GM13976 (cell line): ENCODE results near the gene CCR3.

Source experiments
- DNase-seq: peaks from one replicate; pipeline ENCODE4 v3.0.0; 2012; ENCODE audit warnings: low spot score
- CTCF ChIP-seq: IDR thresholded peaks from 2 replicates; pipeline ENCODE4 v1.5.1; 2012; ENCODE audit warnings: borderline replicate concordance, mild to moderate bottlenecking; ENCODE audit not compliant: insufficient read depth; ENCODE audit errors: extremely low read depth, missing control alignments, control extremely low read depth
- in situ Hi-C: fragments of 300-500 bp; cut with MboI; formaldehyde crosslinking; loops from one replicate; pipeline ENCODE4 v1.12.0; 2022; ENCODE audit warnings: low sequenced_read_pairs, mixed read lengths, inconsistent platforms; ENCODE audit not compliant: unreplicated experiment

CCR3 gene

GRCh38 chr3:46215810-46216414 is 26.3 kb upstream of the CCR3 start:
- in situ Hi-C loops, result loop anchor here (5.0 kb wide), 1 partner anchor 156 kb away; the partner anchor contains the start of gene CCR5
- DNase-seq, result no peak
- TF ChIP-seq CTCF, result no peak

- TF ChIP-seq CTCF, result no peak
- in situ Hi-C loops, result loop anchor here (5.0 kb wide), 1 partner anchor 154 kb away; the partner anchor contains the start of gene CCR5
- DNase-seq, result no peak
Measured at GRCh38 chr3:46218196-46218709, 24.0 kb upstream of the CCR3 start.

GRCh38 chr3:46221391-46221790 is 20.9 kb upstream of the CCR3 start:
- in situ Hi-C loops, result no loop called here
- TF ChIP-seq CTCF, result no peak
- DNase-seq, result no peak

GRCh38 chr3:46221938-46222337 is 20.3 kb upstream of the CCR3 start:
- DNase-seq, result no peak
- no peak for TF ChIP-seq CTCF
- in situ Hi-C loops, result no loop called here

GRCh38 chr3:46222435-46223161 is 19.7 kb upstream of the CCR3 start:
- no peak for TF ChIP-seq CTCF
- in situ Hi-C loops, result no loop called here
- no peak for DNase-seq

- DNase-seq, result no peak
- no peak for TF ChIP-seq CTCF
- in situ Hi-C loops, result no loop called here
Measured at GRCh38 chr3:46228260-46229242, 13.7 kb upstream of the CCR3 start.
